Measurements from ENCODE around the gene GCFC2.

GCFC2 gene

DNA sequence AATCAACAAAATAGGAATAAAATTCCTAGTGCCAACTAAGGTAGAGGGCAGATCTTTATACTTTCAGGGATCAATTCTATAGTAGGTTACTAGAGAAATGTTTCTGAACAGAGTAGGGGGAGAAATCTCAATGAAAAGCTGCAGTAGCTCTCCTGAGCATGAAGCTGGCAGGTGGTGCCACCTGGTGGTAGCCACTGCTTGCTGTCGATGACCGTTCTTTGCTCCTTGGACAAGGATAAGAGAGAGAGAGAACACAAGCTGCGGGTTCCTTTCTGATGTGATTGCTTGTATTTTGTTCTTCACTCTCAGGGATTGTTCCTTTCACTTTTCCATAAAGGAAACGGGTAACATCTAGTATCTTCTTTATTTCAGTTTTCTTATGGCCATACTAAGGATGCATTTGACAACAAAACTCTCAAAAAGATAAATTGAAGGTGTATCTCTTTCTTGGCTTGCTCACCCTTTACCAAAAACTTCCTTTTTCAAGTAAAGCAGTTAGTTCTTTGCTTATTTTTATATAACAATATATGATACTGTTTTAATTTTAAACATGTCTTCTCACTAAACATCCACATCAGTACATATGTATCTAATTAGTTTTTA is 82.7 kb downstream of the GCFC2 start:
- DNase-seq (ENCODE audit: low read depth), result peak; percentile 46

DNA sequence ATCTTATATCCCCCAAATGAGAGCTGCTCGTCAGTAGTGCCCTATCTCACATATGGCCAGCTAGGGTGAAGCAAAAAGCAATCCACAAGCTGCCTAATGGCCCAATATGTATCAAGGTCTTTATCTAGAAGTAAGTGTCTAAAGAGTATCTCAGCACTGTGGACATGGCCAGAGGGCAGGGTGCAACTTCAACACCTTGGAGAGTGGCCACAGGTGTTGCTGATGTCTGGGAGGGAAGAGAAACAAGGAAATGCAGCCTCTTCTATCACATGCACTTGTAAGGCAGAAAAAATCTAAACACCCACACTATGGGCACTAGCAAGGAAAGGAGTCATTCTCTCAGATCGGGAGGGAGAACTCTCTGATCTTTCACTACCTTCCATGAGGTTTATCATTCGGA is 87.8 kb downstream of the GCFC2 start:
- no peak for DNase-seq (ENCODE audit: low read depth)

DNA sequence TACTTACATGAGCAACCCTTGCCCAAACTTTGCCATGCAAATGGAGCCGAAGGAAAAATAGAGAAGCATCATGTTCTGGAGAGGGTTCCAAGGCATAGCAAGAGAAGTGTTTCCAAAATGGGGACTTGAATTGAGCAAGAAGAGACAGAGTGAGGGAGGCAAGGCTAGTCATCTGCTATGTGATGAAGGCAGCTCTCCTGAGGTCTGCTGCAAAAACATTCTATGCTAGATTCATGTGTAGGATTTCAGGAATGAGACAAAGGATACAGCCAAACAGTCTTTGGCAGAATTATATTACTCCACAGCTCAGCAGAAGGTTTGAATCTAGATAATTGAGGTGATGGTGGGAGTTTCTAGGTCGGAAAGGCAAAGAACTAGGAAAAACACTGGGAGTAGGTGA is 88.2 kb downstream of the GCFC2 start:
- no peak for DNase-seq (ENCODE audit: low read depth)

DNA sequence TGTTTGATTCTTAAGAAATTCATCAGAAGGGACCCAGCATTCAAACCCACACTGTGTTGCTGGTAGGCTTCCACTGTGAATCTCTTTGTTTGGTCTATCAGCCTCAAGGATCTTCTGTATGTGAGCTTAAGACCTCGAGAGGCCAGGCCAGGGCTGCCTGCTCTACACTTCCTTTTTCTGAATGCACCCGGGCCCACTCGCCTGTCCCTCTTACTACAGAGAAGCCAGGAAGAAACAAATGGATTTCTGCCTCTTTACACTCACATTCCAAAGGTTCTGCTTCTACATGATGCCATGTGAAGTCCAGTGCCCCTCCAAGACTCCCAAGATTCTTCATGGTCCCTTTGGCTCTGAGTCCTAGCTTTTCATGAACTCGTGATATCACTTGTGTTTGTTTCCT is 89.5 kb downstream of the GCFC2 start:
- DNase-seq (ENCODE audit: low read depth), result no peak

DNA sequence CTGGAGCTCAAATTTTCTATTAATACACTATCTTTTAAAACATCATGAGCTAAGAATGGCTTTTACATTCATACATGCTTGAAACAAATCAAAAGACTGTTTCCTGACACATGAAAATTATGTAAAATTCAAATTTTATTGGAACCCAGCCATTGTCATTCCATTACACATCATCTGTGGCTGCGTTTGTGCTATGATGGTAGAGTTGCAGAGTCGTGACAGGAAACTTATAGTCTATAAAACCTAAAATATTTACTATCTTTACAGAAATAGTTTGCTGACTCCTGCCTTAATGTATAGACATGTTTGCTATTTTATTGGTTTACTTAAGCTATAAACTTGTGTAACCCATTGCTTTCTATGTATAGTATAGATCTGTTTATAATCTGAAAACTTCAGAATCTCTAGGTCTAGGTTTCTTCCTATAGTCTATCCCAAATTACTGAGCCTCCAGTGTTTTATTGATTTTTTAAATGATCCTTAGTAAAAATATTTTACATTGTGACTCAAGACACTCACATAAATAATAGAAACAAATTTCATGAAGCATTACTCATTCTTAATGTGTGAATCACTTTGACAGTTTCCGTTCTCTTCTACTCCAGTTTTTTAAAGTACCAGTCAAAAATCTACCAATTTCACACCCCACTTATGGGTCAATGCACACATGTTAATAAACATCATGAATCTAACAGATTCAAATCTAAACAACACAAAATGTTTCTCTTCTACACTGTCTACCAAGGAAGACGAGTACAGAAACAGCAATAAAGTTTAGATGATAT is 90.6 kb downstream of the GCFC2 start:
- no peak for DNase-seq (ENCODE audit: low read depth)

DNA sequence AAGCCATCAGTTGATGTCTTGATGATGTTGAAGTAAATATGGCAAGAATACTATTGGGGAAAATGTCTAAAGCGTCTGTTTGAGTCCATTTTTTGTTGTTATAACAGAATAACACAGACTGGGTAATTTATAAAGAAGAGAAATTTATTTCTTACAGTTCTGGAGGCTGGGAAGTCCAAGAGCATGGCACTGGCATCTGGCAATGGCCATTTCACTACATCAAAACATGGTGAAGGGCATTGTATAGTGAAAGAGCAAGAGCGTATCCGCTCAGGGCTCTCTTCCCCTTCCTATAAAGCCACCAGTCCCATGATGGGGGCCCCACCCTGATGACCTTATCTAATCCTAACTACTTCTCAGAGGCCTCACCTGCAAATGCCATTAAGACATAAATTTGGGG is 93.8 kb downstream of the GCFC2 start:
- no peak for DNase-seq (ENCODE audit: low read depth)

DNA sequence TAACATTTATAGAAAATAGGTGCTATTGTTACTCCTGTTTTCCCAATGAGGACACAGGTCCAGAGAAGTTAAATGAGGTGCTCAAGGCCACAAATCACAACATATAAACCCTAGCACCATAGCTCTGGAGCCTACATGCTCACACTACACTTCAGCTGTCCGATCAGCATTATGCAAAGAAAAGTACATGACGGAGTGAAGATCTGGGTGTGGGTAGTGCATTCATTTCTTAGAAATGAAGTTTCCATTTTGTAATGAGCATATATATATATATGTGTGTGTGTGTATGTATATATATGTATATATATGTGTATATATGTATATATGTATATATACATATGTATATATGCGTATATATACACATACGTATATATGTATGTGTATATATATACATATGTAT is 94.3 kb downstream of the GCFC2 start:
- no peak for DNase-seq (ENCODE audit: low read depth)

DNA sequence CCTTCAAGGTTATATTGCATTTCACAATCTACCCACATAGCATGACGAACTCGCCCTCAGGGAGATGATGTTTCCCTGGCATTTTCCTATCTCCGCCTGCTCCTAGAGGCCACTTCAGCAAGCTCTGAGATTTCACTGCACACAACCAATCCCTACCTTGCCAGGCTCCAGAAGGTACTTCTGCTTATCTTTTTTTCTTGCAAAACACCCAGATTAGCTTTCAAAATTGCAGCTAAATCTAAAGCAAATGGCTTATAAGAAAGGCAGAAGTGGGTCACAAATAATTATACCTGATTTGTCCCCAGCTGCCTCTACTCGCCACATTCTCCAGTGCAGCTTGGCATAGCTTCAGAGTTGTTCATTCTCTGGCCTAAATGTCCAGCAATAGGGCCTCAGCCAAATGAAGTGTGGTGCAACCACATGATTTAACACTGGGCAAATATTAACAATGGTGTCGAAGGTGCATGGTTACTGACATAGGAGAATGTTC is 96.5 kb downstream of the GCFC2 start:
- no peak for DNase-seq (ENCODE audit: low read depth)

DNA sequence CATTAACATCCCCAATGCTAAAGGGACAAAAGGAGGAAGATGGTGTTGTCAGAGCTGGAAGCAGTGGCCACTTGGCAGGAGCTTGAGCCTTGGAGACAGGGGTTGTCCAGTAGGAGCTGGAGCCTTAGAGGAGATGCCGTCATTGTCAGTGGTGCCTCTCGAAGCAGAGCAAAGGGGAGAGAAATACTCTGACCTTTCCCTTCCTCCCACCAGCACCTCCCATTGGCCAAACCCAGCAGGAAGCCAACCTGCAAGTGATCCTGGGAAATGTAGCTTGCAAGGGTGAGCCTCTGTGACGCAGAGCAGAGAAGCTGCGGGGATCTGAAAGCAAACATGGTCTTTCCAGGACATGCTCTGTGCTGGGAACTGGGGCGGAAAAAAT is 97.9 kb downstream of the GCFC2 start:
- no peak for DNase-seq (ENCODE audit: low read depth)

Data from activated T-cell treated with anti-CD3 and anti-CD28 coated beads for 24 hours (primary cell).